ENCODE measurements around the gene EEFSEC. TPM values are rescaled to one million over a fixed set of nuclear protein-coding genes. Genes with fewer than 3 reads are reported as not detected.

Gene EEFSEC
- total and polyA plus RNA-seq, 11 donors = 17.5 to 48.0 (median 22.5) TPM

- no peak overlapping the region for H3K27ac ChIP-seq
- intact Hi-C loops (cut with DNase I) = loop anchor here (1.0 to 5.0 kb wide), 5 partner anchors 36 to 481 kb away; no protein-coding TSS in a partner anchor
- WGBS, 4 donors = 47 to 63% (median 58%) methylated on average over 3 of the region's 3 CpGs
- H3K4me1 ChIP-seq = no peaks in the 10 kb centered on the region
- no peak for DNase-seq
- peaks cover 0 to 6% (median 0%) of the 10 kb centered on the region in 12 donors for H3K9me3 ChIP-seq
- H3K27me3 ChIP-seq = no peaks in the 10 kb centered on the region
- H3K4me3 ChIP-seq = no peak overlapping the region
- no peaks in the 10 kb centered on the region for H3K36me3 ChIP-seq
- TF ChIP-seq POLR2A (IDR thresholded peaks at IDR 0.05) = no peak
- TF ChIP-seq, protein P1, sequence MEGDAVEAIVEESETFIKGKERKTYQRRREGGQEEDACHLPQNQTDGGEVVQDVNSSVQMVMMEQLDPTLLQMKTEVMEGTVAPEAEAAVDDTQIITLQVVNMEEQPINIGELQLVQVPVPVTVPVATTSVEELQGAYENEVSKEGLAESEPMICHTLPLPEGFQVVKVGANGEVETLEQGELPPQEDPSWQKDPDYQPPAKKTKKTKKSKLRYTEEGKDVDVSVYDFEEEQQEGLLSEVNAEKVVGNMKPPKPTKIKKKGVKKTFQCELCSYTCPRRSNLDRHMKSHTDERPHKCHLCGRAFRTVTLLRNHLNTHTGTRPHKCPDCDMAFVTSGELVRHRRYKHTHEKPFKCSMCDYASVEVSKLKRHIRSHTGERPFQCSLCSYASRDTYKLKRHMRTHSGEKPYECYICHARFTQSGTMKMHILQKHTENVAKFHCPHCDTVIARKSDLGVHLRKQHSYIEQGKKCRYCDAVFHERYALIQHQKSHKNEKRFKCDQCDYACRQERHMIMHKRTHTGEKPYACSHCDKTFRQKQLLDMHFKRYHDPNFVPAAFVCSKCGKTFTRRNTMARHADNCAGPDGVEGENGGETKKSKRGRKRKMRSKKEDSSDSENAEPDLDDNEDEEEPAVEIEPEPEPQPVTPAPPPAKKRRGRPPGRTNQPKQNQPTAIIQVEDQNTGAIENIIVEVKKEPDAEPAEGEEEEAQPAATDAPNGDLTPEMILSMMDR (IDR thresholded peaks at IDR 0.05) = peak; percentile 35 to 64 (median 58)
- ATAC-seq = peak; percentile 26 to 75 (median 68)
Measured at GRCh38 chr3:128133273-128133883, 19.9 kb upstream of the EEFSEC start.

DNA sequence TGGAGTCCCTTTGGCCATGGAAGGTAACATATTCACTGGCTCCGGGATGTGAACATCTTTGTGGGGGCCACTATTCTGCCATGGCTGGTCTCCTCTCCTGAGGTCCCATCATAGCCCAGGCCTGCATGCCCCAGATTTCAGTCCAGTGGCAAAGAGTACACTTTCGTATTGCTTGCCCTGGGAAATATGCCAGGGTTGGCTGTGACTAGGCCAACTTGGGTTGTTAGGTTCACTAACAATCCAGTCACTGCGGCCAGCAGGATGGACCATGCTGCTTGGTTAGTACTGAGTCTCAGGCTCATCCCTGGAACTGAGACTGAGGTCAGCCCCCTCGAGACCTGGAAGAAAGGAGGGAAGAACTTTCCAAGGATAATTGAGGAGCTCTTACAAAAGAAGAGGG, 9.8 kb upstream of the EEFSEC start:
- H3K9me3 ChIP-seq = no peaks in the 10 kb centered on the region
- no peak overlapping the region for H3K4me3 ChIP-seq
- 74 to 89% (median 81%) methylated on average over 4 of the region's 4 CpGs for WGBS, 4 donors
- no peak overlapping the region for H3K27ac ChIP-seq
- intact Hi-C loops (cut with DNase I) = no loop called here
- peaks cover 0 to 3% (median 0%) of the 10 kb centered on the region in 9 donors for H3K36me3 ChIP-seq
- ATAC-seq = no peak
- H3K4me1 ChIP-seq = peaks cover 0 to 15% (median 0%) of the 10 kb centered on the region in 12 donors
- H3K27me3 ChIP-seq = no peaks in the 10 kb centered on the region
- TF ChIP-seq POLR2A (IDR thresholded peaks at IDR 0.05) = no peak
- TF ChIP-seq, protein P1 (IDR thresholded peaks at IDR 0.05) = no peak
- no peak for DNase-seq

GRCh38 chr3:128144512-128145187, 8.6 kb upstream of the EEFSEC start:
- ATAC-seq = no peak
- TF ChIP-seq POLR2A (IDR thresholded peaks at IDR 0.05) = no peak
- TF ChIP-seq, protein P1 (IDR thresholded peaks at IDR 0.05) = no peak
- WGBS, 4 donors = 59 to 75% (median 71%) methylated on average over 5 of the region's 5 CpGs
- Histone ChIP-seq H3K36me3 (peaks cover 0 to 3% (median 0%) of the 10 kb centered on the region in 9 donors), H3K4me1 (peaks cover 0 to 15% (median 0%) of the 10 kb centered on the region in 12 donors), H3K4me3 (no peak overlapping the region), H3K27ac (peak overlapping the region in 1 of 12 donors; percentile 67), H3K9me3 (no peaks in the 10 kb centered on the region), H3K27me3 (no peaks in the 10 kb centered on the region)
- intact Hi-C loops (cut with DNase I) = no loop called here
- DNase-seq = no peak

DNA sequence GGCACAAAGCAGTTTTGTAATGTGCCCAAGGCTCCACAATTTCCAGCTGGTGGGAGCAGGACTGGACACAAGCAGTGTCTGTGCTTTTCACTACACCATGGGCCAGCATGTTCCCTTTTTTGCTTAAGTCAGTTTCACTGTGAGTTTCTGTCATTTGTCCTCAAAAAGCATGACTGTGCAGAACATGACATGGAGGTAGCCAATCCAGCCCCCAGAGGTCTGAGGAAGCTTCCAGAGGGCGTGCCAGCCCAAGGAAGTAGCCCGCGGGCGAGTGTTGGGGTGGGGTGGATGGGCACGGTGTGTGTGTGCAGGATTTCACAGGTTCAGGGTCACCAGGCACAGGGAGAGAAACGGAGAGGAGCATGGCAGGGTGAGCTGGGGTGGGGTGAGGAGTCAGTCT, 8.0 kb upstream of the EEFSEC start:
- H3K27me3 ChIP-seq = no peaks in the 10 kb centered on the region
- 59 to 76% (median 67%) methylated on average over 6 of the region's 6 CpGs for WGBS, 4 donors
- ATAC-seq (peak; percentile 32 to 67 (median 58)), DNase-seq (peak in 3 of 5 donors; percentile 26 to 51 (median 33))
- peaks cover 0 to 20% (median 0%) of the 10 kb centered on the region in 12 donors for H3K4me1 ChIP-seq
- peaks cover 0 to 3% (median 0%) of the 10 kb centered on the region in 9 donors for H3K36me3 ChIP-seq
- no peak for TF ChIP-seq POLR2A (IDR thresholded peaks at IDR 0.05)
- TF ChIP-seq, protein P1 (IDR thresholded peaks at IDR 0.05) = no peak
- H3K9me3 ChIP-seq = no peaks in the 10 kb centered on the region
- peak overlapping the region in 1 of 12 donors; percentile 67 for H3K27ac ChIP-seq
- no peak overlapping the region for H3K4me3 ChIP-seq
- intact Hi-C loops (cut with DNase I) = no loop called here
